SH-SY5Y (cell line): ENCODE results near the gene ABCA4.

ENCODE experiments used
- GATA2 ChIP-seq: IDR thresholded peaks from 2 replicates; pipeline ENCODE4 v1.6.1; 2011; ENCODE audit warnings: mild to moderate bottlenecking, low read depth, low read length
- GATA3 ChIP-seq: IDR thresholded peaks from 2 replicates; pipeline ENCODE4 v1.6.1; 2011; ENCODE audit warnings: low read depth, mild to moderate bottlenecking, low read length, moderate library complexity

Gene ABCA4

DNA sequence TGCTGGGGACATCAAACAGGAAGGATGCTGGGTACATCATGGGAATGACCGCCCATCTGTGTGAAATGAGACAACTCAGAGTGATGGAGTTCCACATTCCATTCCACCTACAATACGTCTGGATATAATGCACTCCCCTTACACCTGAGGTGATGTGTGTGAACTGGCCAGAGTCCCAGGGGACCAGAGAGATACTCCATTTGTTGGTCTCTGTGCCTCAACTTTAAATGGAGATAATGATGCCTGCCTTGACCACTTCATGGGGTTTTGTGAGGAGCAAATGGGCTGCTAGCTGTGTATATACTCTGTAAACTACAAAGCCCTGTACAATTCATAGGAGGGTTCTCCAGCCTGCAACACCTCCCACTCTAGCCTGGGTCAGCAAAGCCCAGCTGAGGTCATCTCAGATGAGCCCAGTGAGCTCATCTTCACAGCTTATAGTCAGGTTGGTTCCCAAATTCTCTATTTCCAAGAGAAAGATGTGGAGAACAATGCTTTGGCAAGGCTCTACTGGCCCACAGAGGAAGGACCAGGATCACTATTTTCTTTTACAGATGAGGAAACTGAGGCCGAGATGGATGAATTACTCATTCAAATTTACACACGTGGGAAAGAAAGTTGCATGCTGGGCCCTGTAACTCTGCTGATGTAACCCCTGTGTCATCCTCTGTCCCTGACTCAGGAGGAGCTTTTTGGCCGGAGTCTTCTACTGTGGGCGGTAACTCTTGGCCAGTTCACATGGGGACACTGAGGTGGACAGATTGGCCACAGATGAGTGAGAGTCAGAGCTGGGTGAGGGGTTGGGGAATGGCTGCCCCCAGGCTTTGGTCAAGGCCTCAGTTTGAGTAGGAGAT lies 106.1 kb downstream of the ABCA4 start:
- TF ChIP-seq GATA3, result no peak
- no peak for TF ChIP-seq GATA2

- TF ChIP-seq GATA3 (no peak), GATA2 (no peak)
These were observed 106.9 kb downstream of the ABCA4 start for GRCh38 chr1:94014087-94014486.

DNA sequence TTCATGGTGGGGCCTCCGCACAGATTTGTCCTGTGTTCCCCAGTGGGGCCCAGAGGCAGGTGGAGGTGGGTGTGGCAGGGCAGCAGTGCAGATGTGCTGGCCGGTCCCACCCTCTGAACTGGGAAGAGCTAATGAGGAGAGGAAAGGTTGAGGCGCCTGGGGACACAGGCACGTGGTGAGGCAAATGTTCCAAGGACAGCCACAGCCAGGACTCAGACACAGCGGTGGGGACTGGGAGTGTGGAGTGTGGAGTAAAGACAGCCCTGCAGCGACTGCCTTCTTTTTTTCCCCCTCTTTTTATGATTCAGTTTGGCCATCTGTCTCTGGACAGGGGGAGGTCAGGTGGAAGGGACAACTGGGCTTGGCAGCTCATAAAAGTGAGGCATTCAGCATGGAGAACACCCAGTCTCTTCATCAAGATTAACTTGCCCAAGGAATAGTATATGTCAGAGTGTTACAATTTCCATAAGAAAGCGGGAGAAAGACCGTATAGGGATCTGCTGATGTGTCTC lies 107.5 kb downstream of the ABCA4 start:
- TF ChIP-seq GATA3 (no peak), GATA2 (no peak)

- TF ChIP-seq GATA2 (no peak), GATA3 (no peak)
These were observed 108.1 kb downstream of the ABCA4 start for GRCh38 chr1:94012708-94013366.

DNA sequence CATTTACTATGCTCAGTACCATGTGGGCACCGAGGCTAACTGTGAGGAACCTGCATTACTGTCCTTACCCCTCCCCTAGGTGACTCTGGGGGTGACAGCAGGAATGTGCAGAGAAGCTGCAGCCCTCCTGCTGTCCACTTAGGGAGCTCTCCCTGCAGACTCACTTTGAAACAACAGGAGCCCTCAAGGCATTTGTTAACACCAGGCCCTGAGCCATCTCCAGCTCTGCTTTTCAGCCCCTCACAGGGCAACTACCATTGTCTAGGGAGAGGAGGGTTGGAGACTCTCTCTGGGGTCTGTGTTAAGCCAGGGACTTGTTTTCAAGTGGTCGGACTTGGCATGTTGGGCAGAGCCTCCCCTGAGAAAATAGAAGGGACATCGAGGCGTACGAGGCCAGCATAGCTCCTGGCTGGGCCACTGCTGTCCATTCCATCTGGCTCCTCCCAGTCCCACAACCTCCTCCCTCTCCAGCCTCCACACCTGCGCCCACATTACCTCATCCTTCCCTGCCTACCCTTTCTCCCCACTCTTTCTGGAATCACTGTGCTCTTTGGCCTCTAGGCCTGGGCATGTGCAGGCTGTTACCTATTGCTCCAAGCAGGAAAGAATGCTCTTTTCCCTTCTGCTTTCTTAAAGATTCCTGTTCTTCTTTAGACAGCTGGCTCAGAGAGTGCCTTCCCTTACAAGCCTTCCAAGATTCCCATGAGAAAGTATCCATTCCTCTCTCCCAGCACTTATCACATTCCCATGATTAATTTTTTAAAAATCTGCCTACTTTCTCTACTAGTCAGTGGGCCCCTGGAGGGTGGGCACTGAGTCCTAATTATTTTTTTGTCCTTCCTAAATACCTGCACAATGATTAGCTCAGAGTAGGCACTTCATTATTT lies 109.0 kb downstream of the ABCA4 start:
- TF ChIP-seq GATA2 (no peak), GATA3 (no peak)

GRCh38 chr1:94011129-94011528 lies 109.8 kb downstream of the ABCA4 start:
- TF ChIP-seq GATA3 (no peak), GATA2 (no peak)

DNA sequence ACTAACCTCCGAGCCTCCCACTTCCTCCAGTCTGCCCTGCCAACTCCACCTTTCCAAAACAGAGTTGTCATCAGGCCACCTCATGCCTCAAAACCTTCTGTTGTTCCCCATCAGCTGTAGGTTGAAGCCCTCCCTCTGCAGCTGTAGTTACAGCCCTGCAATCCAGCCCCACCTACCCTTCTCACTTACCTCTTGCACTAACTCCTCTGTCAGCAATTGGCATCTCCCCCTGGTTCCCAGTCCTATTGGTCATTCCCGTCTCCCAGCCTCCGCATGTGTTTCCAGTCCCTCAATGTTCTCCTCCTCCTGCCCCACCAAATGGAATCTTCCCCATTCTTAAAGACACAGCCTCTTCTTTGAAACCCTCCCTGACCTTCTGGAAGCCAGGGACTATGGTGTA lies 111.6 kb downstream of the ABCA4 start:
- TF ChIP-seq GATA2 (no peak), GATA3 (no peak)

GRCh38 chr1:94006604-94007003 lies 114.3 kb downstream of the ABCA4 start:
- TF ChIP-seq GATA3 (no peak), GATA2 (no peak)

- TF ChIP-seq GATA3 (no peak), GATA2 (no peak)
These were observed 116.0 kb downstream of the ABCA4 start for GRCh38 chr1:94004924-94005323.

DNA sequence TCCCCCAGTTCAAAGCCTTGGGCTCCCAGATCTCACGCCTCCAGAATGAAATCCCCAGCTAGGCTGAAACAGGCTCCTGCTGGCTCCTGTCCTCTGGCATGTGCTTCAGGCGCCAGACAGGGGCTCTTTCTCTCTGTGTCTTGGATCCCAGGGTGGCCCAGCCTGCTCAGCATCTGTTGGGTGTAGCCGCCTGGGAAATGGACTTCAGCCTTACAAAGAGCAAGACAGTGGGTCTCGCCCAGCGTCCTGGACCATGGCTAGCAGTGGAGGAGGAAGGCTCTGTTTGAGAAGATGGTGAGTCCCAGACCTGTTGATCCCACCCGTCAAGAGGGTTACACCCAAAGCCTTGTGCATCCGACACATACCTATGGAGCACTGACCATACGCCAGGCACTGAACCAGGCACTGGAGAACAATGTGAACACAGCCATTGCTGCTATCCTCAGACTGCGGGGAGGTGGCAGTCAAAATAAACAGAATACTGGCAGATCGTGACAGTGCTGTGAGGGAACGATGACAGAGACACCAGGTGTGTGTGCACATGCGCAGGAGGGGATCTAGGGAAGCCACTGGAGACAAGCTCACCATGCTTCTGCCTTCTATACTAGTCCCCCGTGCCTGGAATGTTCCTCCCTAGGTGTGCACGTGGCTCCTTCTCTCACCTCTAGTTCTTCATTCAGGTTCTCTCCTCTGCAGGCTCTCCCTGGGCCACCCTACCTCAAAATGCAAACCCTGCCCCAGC lies 118.7 kb downstream of the ABCA4 start:
- TF ChIP-seq GATA3 (no peak), GATA2 (no peak)

DNA sequence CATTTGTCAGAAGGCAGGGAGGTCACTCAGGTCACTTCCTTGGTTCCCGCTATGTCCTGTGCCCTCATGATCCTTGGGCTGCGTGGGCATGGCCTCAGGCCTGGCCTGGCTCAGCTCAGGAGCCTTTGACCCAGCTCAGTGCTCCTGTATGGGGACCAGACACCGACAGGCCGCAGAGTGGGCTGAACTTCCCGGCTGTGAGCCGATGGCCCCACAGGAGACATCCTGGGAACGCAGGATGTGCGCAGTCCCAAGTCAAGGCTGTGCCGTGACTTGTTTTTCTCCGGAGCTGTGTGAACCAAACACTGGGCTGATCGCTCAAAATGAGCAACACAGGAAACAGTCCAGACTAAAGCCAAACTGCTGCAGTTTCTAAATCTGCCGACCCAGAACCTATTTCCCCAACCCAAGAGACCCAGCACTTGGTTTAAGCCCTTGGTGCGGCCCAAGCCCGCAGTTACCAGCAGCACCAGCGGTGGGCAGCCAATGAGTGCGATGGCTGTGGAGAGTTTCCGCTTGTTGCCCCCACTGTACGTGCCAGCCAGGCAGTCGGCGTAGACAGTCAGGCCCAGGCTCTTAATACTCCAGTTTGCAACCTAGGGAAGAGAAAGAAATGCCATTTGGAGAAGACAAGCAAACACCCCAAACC lies 119.4 kb downstream of the ABCA4 start:
- no peak for TF ChIP-seq GATA3
- TF ChIP-seq GATA2, result no peak

DNA sequence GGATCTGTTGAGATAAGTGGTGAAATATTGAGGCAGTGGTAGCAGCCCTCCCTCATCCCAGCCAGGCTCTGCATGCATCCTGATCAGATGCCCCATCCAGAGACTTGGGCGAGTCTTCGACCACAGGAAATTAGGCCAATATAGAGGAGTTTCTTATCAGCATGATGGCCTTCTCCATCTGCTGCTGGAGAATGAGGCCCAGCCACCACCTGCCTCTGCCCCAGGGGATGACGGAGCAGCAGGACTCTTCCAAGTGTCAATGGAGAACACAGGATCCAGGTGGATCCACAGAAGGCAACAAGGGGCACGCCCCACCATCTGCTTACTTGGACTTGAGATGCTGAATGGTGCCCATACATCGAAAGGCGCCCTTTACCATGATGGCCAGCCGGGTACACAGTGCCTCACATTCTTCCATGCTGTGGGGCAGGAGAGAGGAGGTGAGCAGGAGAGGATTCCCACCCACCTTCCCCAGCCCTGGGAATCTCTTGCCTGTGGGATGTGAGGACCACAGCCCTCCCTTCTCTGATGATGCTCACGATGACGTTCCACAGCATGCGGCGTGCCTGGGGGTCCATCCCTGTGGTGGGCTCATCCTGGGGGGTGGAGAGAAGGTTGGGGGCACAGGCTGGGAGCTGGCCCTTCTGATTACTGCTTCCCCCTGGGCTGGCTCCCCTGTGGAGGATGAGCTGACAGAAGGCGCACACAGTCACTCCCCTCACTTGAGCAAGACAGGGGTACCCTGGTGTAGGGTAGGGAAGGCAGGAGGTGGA lies 120.3 kb downstream of the ABCA4 start:
- TF ChIP-seq GATA2 (no peak), GATA3 (no peak)

GRCh38 chr1:93999840-94000415 lies 121.0 kb downstream of the ABCA4 start:
- TF ChIP-seq GATA3 (no peak), GATA2 (no peak)
